Ammon's horn (tissue), 1 donor: ENCODE measurements around the gene HSD11B1L.

ENCODE experiments used
- DNase-seq: peaks from one replicate; pipeline ENCODE4 v3.0.0-alpha.2; 2016; ENCODE audit warnings: low spot score

HSD11B1L gene

DNA sequence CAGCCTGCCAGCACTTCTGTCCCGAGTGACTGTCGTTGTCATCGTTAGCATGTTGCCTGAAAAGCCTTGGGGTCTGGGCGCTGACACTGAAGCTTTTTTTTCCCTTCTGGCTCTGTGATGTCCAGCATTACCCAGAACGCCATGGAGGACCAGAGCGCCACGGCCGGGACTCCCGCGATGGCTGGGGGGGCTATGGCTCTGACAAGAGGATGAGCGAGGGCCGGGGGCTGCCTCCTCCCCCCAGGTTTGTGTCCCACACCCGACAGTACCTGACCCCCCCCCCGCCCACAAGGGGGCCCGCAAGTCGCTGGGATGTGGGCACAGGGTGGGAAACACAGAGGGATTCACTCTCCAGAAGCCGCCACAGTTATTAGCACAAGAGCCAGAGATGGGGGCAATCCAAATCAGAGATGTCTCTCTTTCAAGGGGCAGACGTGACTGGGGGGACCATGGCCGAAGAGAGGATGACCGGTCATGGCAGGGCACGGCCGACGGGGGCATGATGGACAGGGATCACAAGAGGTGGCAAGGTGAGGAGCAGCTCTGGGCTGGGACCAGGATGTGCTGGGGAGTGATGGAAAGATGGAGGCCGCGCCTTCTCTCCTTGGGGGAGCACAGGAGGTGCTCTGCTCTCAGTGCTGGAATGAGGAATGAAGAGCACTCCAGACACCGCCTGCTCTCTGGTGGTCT lies 13.8 kb upstream of the HSD11B1L start:
- no peak for DNase-seq

DNA sequence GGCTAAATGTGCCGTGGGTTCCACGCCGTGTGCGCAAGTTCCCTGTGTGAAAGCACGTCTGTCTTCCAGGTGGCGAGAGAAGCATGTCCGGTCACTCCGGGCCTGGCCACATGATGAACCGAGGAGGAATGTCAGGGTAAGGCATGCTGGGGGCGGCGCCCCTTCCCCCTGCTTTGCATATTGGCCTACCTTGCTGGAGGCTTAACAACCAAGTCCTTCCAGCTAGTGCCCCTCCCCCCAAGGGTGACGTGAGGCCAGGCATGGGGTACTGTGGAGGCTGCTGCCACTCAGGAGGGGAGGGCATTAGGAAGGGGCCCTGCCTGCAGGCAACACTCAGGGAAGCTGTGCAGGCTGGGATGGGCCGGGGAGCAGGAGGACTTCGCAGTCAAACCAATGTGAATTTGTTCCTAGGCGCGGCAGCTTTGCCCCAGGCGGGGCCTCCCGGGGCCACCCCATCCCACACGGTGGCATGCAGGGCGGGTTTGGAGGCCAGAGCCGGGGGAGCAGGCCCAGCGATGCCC lies 13.0 kb upstream of the HSD11B1L start:
- no peak for DNase-seq

DNA sequence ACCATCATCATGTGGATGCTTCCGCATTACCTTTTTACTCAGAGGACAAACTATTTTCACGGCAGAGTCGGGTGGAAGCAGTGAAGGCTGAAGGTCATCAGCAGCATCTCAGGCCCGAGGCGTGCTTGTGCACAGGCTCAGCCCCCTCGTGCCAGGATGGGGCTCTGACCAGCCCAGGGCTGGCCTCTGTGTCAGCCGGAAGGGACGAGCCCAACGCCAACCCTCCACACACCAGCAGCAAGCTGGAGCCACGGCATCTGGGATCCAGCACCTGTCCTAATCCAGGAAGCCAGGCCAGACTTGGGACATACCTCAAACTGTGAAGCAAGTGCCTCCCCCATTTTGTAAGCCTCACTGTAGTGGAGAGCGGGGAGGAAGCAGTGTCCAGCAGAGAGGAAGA lies 11.6 kb upstream of the HSD11B1L start:
- no peak for DNase-seq

DNA sequence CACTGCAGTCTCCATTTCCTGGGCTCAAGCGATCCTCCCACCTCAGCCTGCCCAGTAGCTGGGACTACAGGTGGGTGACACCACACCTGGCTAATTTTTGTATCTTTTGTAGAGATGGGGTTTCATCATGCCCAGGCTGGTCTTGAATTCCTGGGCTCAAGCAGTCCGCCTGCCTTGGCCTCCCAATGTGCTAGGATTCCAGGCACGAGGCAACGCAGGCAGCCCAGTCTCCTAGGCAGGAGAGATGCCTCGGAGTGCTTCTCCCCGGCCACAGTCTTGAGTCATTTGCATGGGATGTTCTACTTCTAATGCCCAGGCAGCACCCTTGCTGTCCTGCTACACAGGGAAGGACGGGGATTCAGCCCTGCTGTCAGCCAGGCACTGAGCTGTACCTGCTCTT lies 9.2 kb upstream of the HSD11B1L start:
- no peak for DNase-seq

DNA sequence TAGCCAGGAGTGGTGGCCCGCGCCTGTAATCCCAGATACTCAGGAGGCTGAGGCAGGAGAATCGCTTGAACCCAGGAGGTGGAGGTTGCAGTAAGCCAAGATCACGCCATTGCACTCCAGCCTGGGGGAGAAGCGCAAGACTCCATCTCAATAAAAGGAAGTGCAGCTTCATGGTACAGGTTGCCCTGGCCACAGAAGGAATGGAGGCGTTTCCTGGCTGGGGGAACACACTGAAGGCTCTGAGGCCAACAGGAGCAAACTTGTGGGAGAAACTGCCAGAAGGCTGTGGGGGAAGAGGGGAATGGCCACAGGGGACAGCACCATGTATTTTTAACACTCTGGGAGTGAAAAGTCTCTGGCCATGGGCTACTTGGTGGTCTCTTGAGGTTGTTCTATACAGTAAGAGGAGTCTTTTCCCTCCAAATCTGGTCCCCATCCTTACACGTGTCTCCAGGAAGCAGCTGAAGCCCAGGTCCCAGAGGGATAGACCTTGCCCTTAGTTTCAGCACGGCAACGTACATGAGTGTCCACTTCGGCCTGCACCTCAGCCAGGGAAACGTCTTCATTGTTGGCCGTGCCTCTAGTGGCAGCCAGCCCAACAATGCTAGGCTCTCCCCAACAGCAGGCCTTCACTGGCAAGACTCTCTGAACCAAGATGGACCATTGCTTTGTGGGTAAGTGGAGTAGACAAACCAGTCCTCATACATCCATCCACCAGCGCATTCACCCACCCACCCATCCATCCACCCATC lies 7.9 kb upstream of the HSD11B1L start:
- no peak for DNase-seq

DNA sequence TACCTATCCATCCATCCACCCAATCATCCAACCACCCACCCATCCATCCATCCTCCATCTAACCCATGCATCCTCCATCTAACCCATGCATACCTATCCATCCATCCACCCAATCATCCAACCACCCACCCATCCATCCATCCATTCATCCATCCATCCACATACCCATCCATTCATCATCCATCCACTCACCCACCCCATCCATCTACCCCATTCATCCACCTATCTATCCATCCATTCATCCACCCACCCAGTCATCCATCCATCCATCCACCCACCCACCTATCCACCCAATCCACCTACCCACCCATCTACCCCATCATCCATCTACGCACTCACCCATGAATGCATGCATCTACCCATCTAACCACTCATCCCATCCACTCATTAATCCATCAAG lies 7.1 kb upstream of the HSD11B1L start:
- DNase-seq = no peak

DNA sequence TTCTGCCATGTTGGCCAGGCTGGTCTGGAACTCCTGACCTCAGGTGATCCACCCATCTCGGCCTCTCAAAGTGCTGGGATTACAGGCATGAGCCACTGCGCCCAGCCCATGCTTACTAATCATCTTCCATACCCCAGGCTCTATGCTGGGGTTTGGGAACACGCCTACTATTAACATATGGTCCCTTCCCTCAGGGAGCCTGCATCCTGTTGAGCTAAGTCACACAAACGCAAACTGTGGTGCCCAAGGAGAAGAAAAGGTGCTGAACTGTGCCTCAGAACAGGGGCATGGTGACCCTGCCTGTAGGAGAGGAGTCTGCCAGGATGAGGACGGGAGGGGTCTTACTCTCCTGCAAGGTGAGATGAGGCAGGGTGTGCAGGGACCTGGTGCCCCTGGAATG lies 6.1 kb upstream of the HSD11B1L start:
- no peak for DNase-seq

DNA sequence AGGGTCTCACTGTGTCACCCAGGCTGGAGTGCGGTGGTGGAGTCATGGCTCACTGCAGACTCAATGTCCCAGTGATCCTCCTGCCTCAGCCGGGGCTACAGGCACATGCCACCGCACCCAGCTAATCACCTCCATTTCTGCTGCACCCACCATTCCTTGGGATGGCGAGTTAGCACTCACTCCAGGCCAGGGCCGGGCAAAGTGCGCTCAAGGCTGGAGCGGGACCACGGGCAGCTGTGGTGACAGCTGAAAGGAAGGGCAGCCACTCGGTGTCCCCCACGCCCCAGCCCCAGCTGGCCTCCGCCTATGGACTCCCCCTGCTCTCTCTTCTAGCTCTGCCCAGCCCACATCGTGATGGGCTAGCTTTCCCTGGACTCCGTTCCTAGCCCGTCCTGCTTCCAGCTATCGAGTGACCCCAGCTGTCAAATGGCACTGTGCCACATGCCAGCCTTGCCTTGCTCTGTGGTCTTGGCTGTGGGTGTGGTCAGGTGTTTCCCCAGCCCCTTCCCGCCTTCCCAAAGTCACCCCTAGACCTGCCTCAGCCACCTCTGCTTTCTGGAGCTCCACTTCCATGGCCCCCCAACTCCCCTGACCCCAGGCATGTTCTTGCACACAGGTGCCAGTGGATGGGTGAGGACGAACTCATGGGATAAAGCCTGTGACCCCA lies 4.6 kb upstream of the HSD11B1L start:
- DNase-seq = no peak

DNA sequence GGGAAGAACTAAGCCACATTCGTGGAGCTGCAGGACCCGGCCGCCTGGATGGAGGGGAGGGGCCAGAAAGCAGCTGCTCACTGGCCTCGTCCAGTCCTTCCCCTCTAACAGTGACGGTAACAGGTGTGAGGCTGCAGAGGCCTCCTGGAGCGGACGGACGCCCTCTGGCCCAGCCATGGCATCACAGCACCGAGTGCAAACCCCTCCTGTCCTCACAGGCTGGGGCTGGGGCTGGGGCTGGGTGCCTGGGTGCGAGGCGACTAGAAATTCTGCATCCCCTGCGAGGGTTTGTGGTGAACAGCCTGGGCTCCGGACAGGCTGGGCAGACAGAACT lies 4.1 kb upstream of the HSD11B1L start:
- DNase-seq = no peak

DNA sequence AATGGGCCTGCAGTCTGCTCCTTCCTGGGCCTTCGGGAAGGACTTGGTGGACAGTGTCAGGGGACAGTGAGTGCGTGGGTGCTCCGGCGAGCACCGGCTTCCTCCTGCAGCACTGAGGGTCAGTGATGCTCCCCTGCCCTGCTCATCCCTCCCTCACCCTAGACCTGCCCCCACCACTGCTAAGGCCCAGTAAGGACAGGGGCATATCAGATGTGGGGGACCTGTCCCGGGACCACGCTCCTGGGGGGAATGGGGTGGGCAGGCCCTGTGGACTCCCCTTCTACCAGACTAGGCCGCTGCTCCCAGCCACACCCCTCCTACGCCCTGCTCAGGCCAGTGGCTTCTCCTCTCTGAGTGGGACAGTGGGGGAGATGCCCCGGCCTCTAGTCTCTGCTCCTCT lies 3.7 kb upstream of the HSD11B1L start:
- no peak for DNase-seq

DNA sequence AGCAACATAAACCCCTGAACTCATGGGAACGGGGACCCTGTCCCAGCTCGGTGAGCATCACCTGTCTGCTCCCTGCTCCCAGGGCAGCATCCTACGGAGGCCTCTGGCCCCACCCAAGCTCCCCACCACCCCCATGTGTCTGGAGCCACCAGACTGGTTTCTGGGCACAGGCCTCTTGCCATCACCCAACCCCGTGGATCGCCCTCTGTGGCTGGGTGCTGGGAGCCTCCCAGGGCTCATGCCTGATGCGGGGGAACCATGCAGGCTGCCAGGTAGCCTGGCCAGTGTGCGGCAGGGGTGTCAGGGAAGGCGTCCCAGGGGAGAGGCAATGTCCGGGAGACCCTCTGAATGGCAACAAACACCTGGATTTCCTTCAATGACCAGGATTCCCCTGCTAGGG lies 3.2 kb upstream of the HSD11B1L start:
- DNase-seq = no peak

DNA sequence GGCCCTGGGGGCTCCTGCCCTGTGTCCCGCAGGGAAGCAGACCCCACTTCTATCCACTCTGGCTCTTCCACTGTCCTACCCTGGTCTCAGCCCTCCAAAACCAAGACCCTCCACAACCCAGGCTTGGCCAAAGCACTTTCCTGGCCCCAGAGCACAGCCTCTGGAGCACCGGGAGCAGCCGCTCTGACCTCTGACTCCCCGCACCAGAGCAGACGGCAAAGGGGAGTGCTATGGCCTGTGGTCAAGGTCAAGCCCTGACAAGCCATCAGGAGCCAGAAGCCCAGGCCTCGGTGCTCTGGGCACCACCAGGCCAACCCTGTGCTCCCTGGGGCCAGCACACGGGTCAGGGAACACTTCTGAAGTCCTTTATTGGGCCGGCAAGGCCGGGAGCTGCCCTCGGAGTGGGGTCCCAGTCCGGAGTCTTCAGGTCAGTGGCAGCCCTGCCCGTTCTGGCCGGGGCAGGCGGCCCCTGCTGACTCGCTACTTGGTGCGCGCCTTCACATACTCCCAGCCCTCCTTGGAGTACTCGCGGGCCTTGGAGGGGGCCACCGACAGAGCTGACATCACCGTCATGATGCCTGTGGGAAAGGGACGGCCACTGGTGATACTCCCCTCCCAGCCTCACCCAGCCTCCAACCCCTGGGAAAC lies 2.6 kb upstream of the HSD11B1L start:
- DNase-seq = no peak

DNA sequence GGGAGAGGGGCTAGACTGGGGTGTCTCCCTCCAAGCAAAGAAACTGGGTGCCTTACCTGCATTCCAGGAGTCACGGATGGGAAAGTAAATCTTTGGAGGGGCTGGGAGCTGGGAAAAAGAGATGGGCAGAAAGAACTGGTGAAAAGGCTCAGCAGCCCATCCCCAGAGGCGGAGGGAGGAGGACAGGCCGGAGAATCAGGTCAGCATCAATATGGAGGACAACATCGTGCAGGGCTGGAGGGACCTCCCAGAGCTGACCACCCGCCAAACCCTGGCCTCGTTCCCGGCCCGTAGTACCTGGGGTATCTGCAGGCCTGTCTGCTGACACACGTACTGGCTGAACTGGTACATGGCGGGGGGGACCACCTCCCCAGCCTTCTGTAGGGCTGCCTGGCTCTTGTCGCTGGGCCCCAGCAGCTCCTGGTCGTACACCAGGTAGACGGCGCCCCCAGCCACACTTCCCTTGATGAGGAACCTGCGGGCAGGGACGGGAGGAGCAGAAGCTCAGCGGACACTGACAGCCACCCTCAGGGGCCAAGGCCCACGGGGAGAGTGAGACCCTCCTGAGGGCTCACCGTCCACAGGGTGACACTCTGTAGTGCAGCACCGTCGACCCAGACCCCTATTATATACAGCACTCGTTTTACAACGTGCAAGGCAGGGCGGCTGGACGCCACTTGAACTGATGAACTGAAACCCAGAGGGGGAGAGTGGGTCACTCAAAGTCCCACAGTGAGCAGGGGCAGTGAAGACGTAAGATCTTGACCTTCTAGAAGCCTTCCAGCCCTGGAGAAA lies 1.3 kb upstream of the HSD11B1L start:
- DNase-seq = peak; percentile 17

DNA sequence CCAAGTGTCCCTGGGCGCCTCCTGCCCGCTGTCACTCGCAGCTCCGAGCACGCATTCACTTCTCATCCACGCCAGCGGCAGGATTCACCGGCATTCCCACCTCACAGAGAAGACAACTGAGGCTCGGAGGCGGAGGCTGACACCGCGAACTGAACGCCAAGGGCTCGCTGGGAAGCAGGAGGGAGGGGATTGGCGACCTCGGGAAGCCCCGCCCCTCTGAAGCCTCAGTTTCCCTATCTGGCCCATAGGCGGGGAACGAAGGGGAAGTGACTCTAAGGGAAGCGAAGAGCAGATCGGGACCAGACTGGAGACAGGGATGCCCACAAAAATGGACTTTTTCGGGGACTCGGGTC lies 767 bp upstream of the HSD11B1L start:
- peak; percentile 69 for DNase-seq

DNA sequence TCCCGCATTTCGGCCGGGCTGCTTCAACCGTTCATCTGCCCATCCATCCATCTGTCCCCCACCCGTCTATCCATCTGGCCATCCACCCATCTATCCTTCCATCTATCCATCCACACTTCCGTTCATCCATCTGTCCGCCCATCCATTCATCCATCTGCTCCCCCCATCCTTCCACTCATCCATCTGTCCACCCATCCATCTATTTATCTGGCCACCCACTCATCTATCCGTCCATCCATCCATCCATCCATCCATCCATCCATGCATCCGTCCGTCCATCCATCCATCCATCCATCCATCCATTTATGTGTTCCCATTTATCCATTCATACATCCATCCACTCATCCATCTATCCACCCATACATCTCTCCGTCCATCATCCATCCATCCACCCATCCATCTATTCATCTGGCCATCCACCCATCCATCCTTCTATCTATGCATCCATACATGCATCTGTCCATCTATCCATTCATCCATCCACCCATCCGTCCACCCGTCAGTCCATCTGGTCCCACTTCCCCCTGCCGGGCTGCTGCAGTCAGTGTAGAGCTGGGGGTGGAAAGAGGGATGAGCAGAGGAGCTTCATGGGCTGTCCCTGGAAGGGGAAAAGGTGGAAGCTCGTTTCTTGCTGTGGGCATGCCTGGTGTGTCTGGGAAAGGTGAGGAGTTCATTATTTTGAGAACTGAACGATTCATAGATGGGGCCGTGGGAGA lies 722 bp downstream of the HSD11B1L start:
- DNase-seq = peak; percentile 37

DNA sequence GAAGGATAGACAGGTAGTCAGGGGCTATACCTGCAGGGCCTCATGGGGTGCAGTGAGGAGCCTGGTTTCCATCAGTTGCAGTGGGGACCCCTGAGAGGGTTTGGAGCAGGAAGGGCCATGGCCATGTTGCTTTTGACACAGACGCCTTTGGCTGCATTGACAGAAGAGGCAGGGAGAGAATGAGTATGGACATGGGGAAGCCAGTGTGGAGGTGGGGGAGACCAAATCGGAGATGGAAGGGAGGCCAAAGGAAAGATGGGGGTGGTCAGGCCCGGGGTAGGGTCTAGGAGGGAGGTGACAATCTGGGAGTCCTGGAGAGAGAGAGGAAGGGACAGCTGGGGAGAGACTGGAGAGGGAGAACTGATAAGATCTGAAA lies 1.3 kb downstream of the HSD11B1L start:
- DNase-seq = no peak

DNA sequence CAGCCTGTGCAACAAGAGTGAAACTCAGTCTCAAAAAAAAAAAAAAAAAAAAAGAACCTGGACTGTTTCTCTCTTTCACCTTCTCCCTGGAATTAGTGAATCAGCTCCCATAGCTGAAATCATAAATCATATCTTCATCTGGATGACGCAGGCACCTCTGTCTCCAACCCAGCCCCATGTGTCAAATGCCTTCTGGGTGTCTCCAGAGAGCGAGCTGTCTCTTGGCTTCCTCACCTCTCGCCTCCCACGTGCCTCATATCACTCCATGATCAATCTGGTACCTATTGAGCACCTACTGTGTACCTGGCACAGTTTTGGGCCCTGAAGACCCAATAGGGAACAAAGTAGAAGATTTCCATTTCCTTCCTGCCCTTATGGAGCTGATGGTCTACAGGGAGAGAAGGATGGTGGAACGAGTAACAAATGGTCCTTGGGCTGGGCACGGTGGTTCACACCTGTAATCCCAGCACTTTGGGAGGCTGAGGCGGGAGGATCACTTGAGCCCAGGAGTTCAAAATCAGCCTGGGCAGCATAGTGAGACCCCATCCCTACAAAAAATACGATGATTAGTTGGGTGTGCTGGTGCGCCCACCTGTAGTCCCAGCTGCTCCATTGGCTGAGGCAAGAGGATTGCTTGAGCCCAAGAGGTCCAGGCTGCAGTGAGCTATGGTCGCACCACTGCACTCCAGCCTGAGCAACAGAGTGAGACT lies 2.5 kb downstream of the HSD11B1L start:
- DNase-seq = no peak

DNA sequence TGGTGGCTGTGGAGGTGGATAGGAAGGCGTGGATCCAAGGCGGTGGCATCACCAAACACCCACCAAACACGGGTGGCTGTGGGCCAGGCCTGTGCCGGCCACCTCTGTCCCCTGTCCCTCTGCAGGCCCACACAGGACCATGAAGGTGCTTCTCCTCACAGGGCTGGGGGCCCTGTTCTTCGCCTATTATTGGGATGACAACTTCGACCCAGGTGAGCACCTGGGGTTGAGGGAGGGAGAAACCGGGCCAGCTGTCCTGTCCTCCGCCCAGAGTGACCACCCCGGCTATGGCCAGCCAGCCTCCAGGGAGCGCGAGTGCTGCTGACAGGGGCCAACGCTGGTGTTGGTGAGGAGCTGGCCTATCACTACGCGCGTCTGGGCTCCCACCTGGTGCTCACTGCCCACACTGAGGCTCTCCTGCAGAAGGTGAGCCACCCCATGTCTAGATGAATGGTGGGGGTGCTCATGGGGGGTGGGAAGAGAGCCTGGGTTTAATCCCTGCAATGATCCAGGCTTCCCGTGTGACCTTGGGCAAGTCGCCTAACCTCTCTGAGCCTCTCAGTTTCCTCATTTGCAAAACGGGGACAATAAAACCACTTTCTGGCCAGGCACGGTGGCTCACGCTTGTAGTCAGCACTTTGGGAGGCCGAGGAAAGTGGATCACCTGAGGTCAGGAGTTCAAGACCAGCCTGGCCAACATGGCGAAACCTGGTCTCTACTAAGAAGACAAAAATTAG lies 4.0 kb downstream of the HSD11B1L start:
- no peak for DNase-seq

DNA sequence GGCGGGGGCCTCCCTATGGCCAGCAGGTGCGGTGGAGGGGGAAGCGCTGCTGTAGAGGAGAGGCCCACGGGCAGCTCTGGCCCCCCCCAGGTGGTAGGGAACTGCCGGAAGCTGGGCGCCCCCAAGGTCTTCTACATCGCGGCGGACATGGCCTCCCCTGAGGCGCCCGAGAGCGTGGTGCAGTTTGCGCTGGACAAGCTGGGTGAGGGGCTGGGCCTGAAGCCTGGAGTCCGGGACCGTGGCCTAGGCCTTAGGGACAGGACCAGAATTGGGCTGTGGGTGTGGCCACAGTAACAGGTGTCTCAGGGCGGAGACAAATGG lies 5.5 kb downstream of the HSD11B1L start:
- DNase-seq = no peak
